Endothelial cell of umbilical vein (primary cell): ENCODE results near the gene FCMR. TPM values are rescaled to one million over a fixed set of nuclear protein-coding genes. Genes with fewer than 3 reads are reported as not detected.

Experiments
- BruUV-seq: library from RNA; stranded (reverse); fragments of 400-500 nt; replicated peaks from 2 replicates; lab custom pipeline; 2021; lab: Mats Ljungman, UMichigan
- CTCF ChIA-PET: fragments of 300-600, 350-600 bp; sonication (Branson Sonifier 250); formaldehyde crosslinking; loops from one replicate; lab custom pipeline; 2021; ENCODE audit warnings: antibody characterized with exemption, inconsistent platforms; lab: Charles Lee
- POLR2A ChIA-PET: fragments of 300-600, 350-600 bp; sonication (Branson Sonifier 250); formaldehyde crosslinking; loops from one replicate; lab custom pipeline; 2021; ENCODE audit warnings: antibody characterized with exemption, inconsistent platforms; lab: Charles Lee
- DNase-seq: peaks from one replicate; pipeline ENCODE4 v3.0.0-alpha.2; 2011; ENCODE audit warnings: low read depth, low spot score
- FAIRE-seq: peaks from 2 replicates; lab custom pipeline; 2011; peaks lifted over from hg19 to GRCh38; lab: Jason Lieb, UNC
- H2AFZ ChIP-seq: 2 replicates; pipeline ENCODE4 v1.6.0; 2012; ENCODE audit warnings: low read depth, low read length, control low read depth, inconsistent platforms
- H3K27ac ChIP-seq: 2 replicates; pipeline ENCODE4 v1.5.1; 2011; ENCODE audit warnings: low read depth, mild to moderate bottlenecking, control low read depth, low read length, moderate library complexity; ENCODE audit not compliant: insufficient read depth
- H3K27me3 ChIP-seq, 2 experiments: 2 replicates each; pipeline versions ENCODE4 v1.6.0 to v1.6.1; 2011; ENCODE audit warnings: low read length in 2 of 2, mixed read lengths in 1 of 2; ENCODE audit not compliant: control insufficient read depth in 2 of 2, insufficient read depth in 2 of 2
- H3K36me3 ChIP-seq, 2 experiments: 2 replicates in 1 of 2; 3 replicates in 1 of 2; pipeline ENCODE4 v1.5.1; 2011; ENCODE audit warnings: low read length in 2 of 2, mild to moderate bottlenecking in 1 of 2, moderate library complexity in 1 of 2; ENCODE audit not compliant: control insufficient read depth in 2 of 2, insufficient read depth in 2 of 2; ENCODE audit errors: extremely low read depth in 1 of 2
- H3K4me1 ChIP-seq: 3 replicates; pipeline ENCODE4 v1.5.1; 2011; ENCODE audit warnings: mild to moderate bottlenecking, low read length; ENCODE audit not compliant: control insufficient read depth, insufficient read depth; ENCODE audit errors: extremely low read depth
- H3K4me2 ChIP-seq: 2 replicates; pipeline ENCODE4 v1.6.1; 2011; ENCODE audit warnings: low read length, control low read depth, mixed read lengths; ENCODE audit not compliant: insufficient read depth
- H3K4me3 ChIP-seq, 3 experiments: fragments of 200-600 bp in 1 of 3; sonication (generic), shearing (Covaris generic) in 1 of 3; replicated peaks in 1 of 3; 2 replicates each; pipeline ENCODE4 v1.5.1; 2011 to 2016; ENCODE audit warnings: control low read depth in 3 of 3, low read length in 3 of 3, mild to moderate bottlenecking in 2 of 3, inconsistent platforms in 1 of 3, low read depth in 1 of 3, moderate library complexity in 1 of 3; ENCODE audit not compliant: insufficient read depth in 1 of 3
- H3K79me2 ChIP-seq: 2 replicates; pipeline ENCODE4 v1.6.0; 2012; ENCODE audit warnings: low read length, inconsistent platforms; ENCODE audit not compliant: control insufficient read depth, insufficient read depth
- H3K9ac ChIP-seq: replicated peaks from 2 replicates; pipeline ENCODE3; 2011; ENCODE audit warnings: low read length, control low read depth; ENCODE audit not compliant: insufficient read depth; ENCODE audit errors: extremely low read depth
- H3K9me1 ChIP-seq: replicated peaks from 3 replicates; pipeline ENCODE4 v1.6.0; 2011; ENCODE audit warnings: mild to moderate bottlenecking, low read length; ENCODE audit not compliant: control insufficient read depth, insufficient read depth; ENCODE audit errors: extremely low read depth
- H3K9me3 ChIP-seq: replicated peaks from 2 replicates; pipeline ENCODE4 v1.5.1; 2012; ENCODE audit warnings: low read length, inconsistent platforms; ENCODE audit not compliant: control insufficient read depth, insufficient read depth
- H4K20me1 ChIP-seq: replicated peaks from 2 replicates; pipeline ENCODE3; 2011; ENCODE audit warnings: mild to moderate bottlenecking, low read length; ENCODE audit not compliant: control insufficient read depth, insufficient read depth; ENCODE audit errors: extremely low read depth
- CTCF ChIP-seq, 2 donors: IDR thresholded peaks; 1 replicate in 1 of 2; 2 replicates in 1 of 2; pipeline ENCODE4 v1.5.1; 2011; ENCODE audit warnings: low read length in 2 of 2, mild to moderate bottlenecking in 2 of 2, moderate library complexity in 2 of 2, control low read depth in 1 of 2, inconsistent platforms in 1 of 2, low read depth in 1 of 2; ENCODE audit not compliant: insufficient read depth in 1 of 2; ENCODE audit errors: extremely low read depth in 1 of 2
- EZH2 ChIP-seq: IDR thresholded peaks from 2 replicates; pipeline ENCODE4 v1.6.1; 2012; ENCODE audit warnings: borderline replicate concordance, low read depth, mild to moderate bottlenecking, moderate library complexity, low read length, inconsistent platforms; ENCODE audit not compliant: severe bottlenecking
- FOS ChIP-seq: IDR thresholded peaks from 2 replicates; pipeline ENCODE4 v1.6.1; 2011; ENCODE audit warnings: mild to moderate bottlenecking, low read length, moderate library complexity, borderline replicate concordance; ENCODE audit not compliant: insufficient read depth
- GATA2 ChIP-seq: IDR thresholded peaks from 2 replicates; pipeline ENCODE4 v1.7.0; 2011; ENCODE audit warnings: low read depth, mild to moderate bottlenecking, moderate library complexity, mixed read lengths, low read length; ENCODE audit not compliant: insufficient read length, insufficient read depth
- JUN ChIP-seq: IDR thresholded peaks from 2 replicates; pipeline ENCODE4 v1.6.1; 2011; ENCODE audit warnings: borderline replicate concordance, low read depth; ENCODE audit not compliant: insufficient read length, insufficient read depth
- MAX ChIP-seq: IDR thresholded peaks from 2 replicates; pipeline ENCODE4 v1.6.1; 2011; ENCODE audit not compliant: insufficient read depth, insufficient read length
- MYC ChIP-seq: IDR thresholded peaks from one replicate; pipeline ENCODE4 v1.6.1; 2011; ENCODE audit warnings: mild to moderate bottlenecking, low read depth, low read length
- POLR2A ChIP-seq: IDR thresholded peaks from 2 replicates; pipeline ENCODE4 v1.6.1; 2012; ENCODE audit warnings: low read depth, mild to moderate bottlenecking, control low read depth, low read length
- POLR2AphosphoS5 ChIP-seq: IDR thresholded peaks from 2 replicates; pipeline ENCODE4 v1.6.1; 2012; ENCODE audit warnings: low read depth, mild to moderate bottlenecking, control low read depth, low read length, moderate library complexity; ENCODE audit not compliant: insufficient read depth
- dilution Hi-C: fragments of 300-500 bp; cut with MboI; formaldehyde crosslinking; loops from one replicate; pipeline ENCODE4 v1.15.0; 2019; ENCODE audit warnings: low sequenced_read_pairs; ENCODE audit not compliant: extremely low pct_ligation_motif_present
- intact Hi-C: fragments of 100-400 bp; cut with micrococcal nuclease; formaldehyde crosslinking; loops from one replicate; pipeline ENCODE4 v1.10.0; 2022
- polyA plus RNA-seq, 4 experiments: library from polyadenylated mRNA; depleted of rRNA in 3 of 4; stranded (reverse) in 3 of 4; unstranded in 1 of 4; fragments of >200 nt; gene quantifications; 2 replicates each; pipeline versions ENCODE4 v1.2.1 to v1.2.3, GENCODE V29; 2011 to 2012; ENCODE audit warnings: missing spikeins in 1 of 4
- total RNA-seq: library from RNA; stranded (reverse); gene quantifications from 2 replicates; pipeline ENCODE4 v1.2.3, GENCODE V29; 2021

Gene FCMR
- total and polyA plus RNA-seq, 2 donors (not counting 3 experiments of a cell fraction or from before 2014, with no cell fraction given): not detected

- Histone ChIP-seq H3K4me1 (no peaks in the 10 kb centered on the region), H3K9me1 (no peaks in the 10 kb centered on the region), H3K4me3 (no peak overlapping the region), H3K27me3 (peaks cover 2 to 3% of the 10 kb centered on the region in 2 experiments), H4K20me1 (no peaks in the 10 kb centered on the region), H3K79me2 (no peaks in the 10 kb centered on the region), H3K9me3 (no peaks in the 10 kb centered on the region), H3K36me3 (no peaks in the 10 kb centered on the region), H3K9ac (no peak overlapping the region), H3K4me2 (no peak overlapping the region), H3K27ac (no peak overlapping the region), H2AFZ (no peak overlapping the region)
- no peak for FAIRE-seq
- CTCF ChIA-PET: interaction anchor here (1.4 kb wide), 1 partner anchor 21 kb away, joined by 3 read pairs; no protein-coding TSS in a partner anchor
- POLR2A ChIA-PET: no interaction called here
- TF ChIP-seq MYC (no peak), POLR2A (no peak), CTCF (IDR thresholded peaks at IDR 0.05; ENCODE audit: extremely low read depth in 1 of 2, insufficient read depth in 1 of 2, low read depth in 1 of 2, low read length in 2 of 2) (no peak), EZH2 (no peak), FOS (no peak), GATA2 (no peak), POLR2AphosphoS5 (no peak), MAX (no peak), JUN (no peak)
- no TSS peak for BruUV-seq
- intact Hi-C loops: no loop called here
- dilution Hi-C loops: no loop called here
- no peak for DNase-seq
Measured at GRCh38 chr1:206954459-206955342, 33.0 kb upstream of the FCMR start.
